Ishikawa (cell line): ENCODE measurements around the gene DCC.

Source experiments
- CEBPB ChIP-seq: IDR thresholded peaks from 2 replicates; pipeline ENCODE4 v1.6.1; 2012
- CREB1 ChIP-seq: IDR thresholded peaks from 2 replicates; pipeline ENCODE4 v1.6.1; 2012; ENCODE audit warnings: low read depth
- EGR1 ChIP-seq: IDR thresholded peaks from 2 replicates; pipeline ENCODE4 v1.6.1; 2012
- EP300 ChIP-seq: IDR thresholded peaks from 2 replicates; pipeline ENCODE4 v1.6.1; 2012; ENCODE audit warnings: borderline replicate concordance
- FOXM1 ChIP-seq: IDR thresholded peaks from 2 replicates; pipeline ENCODE4 v1.6.1; 2012; ENCODE audit warnings: low read depth, borderline replicate concordance
- RAD21 ChIP-seq: IDR thresholded peaks from 2 replicates; pipeline ENCODE4 v1.6.1; 2012; ENCODE audit warnings: low read depth
- TAF1 ChIP-seq: IDR thresholded peaks from 2 replicates; pipeline ENCODE4 v1.6.1; 2012; ENCODE audit warnings: low read depth, mild to moderate bottlenecking
- TCF12 ChIP-seq: IDR thresholded peaks from 2 replicates; pipeline ENCODE4 v1.6.1; 2012; ENCODE audit warnings: low read depth
- TEAD4 ChIP-seq: IDR thresholded peaks from 2 replicates; pipeline ENCODE4 v1.6.1; 2012
- YY1 ChIP-seq: IDR thresholded peaks from 2 replicates; pipeline ENCODE4 v1.6.1; 2012; ENCODE audit warnings: low read depth
- TF ChIP-seq, protein P1 (sequence below): IDR thresholded peaks from 2 replicates; pipeline ENCODE4 v1.6.1; 2012; ENCODE audit warnings: low read depth, mild to moderate bottlenecking
- TF ChIP-seq, protein P2 (sequence below): IDR thresholded peaks from 2 replicates; pipeline ENCODE4 v1.6.1; 2012
- TF ChIP-seq, protein P3 (sequence below): IDR thresholded peaks from 2 replicates; pipeline ENCODE4 v1.6.1; 2012

DNA sequence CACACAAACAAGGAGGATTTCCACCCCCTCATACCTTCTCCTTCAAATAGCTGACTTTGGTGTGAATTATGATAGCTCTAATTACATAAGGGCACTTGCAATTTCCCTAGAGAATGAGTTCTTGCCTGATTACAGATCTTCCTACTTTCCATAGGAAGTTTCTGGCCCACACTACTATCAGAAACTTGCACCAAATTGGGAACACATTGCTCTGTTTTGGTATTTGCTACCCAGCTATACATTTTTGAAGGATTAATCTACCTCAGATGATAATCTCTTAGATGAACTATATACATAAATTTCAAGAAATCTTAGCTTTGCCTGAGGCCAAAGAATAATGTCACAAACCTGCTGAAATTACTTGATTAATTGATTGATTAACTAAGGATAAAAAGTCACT, 4.9 kb downstream of the DCC start:
- TF ChIP-seq EP300 (no peak), TCF12 (no peak), CREB1 (no peak), RAD21 (no peak), TEAD4 (no peak), FOXM1 (no peak), EGR1 (no peak), YY1 (no peak), TAF1 (no peak), CEBPB (no peak)
- TF ChIP-seq, protein P1, sequence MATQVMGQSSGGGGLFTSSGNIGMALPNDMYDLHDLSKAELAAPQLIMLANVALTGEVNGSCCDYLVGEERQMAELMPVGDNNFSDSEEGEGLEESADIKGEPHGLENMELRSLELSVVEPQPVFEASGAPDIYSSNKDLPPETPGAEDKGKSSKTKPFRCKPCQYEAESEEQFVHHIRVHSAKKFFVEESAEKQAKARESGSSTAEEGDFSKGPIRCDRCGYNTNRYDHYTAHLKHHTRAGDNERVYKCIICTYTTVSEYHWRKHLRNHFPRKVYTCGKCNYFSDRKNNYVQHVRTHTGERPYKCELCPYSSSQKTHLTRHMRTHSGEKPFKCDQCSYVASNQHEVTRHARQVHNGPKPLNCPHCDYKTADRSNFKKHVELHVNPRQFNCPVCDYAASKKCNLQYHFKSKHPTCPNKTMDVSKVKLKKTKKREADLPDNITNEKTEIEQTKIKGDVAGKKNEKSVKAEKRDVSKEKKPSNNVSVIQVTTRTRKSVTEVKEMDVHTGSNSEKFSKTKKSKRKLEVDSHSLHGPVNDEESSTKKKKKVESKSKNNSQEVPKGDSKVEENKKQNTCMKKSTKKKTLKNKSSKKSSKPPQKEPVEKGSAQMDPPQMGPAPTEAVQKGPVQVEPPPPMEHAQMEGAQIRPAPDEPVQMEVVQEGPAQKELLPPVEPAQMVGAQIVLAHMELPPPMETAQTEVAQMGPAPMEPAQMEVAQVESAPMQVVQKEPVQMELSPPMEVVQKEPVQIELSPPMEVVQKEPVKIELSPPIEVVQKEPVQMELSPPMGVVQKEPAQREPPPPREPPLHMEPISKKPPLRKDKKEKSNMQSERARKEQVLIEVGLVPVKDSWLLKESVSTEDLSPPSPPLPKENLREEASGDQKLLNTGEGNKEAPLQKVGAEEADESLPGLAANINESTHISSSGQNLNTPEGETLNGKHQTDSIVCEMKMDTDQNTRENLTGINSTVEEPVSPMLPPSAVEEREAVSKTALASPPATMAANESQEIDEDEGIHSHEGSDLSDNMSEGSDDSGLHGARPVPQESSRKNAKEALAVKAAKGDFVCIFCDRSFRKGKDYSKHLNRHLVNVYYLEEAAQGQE, result no peak
- TF ChIP-seq, protein P2, sequence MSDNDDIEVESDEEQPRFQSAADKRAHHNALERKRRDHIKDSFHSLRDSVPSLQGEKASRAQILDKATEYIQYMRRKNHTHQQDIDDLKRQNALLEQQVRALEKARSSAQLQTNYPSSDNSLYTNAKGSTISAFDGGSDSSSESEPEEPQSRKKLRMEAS, result no peak
- TF ChIP-seq, protein P3, sequence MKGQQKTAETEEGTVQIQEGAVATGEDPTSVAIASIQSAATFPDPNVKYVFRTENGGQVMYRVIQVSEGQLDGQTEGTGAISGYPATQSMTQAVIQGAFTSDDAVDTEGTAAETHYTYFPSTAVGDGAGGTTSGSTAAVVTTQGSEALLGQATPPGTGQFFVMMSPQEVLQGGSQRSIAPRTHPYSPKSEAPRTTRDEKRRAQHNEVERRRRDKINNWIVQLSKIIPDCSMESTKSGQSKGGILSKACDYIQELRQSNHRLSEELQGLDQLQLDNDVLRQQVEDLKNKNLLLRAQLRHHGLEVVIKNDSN, result no peak
